ENCODE data around the gene ABHD14A. TPM values are rescaled to one million over a fixed set of nuclear protein-coding genes. Genes with fewer than 3 reads are reported as not detected.

ABHD14A gene
- total RNA-seq, 1 donor from 2014 or later: 14.8 TPM

GRCh38 chr3:52023860-52024764, 49.2 kb downstream of the ABHD14A start:
- H3K4me3 Mint-ChIP-seq: no peak overlapping the region
- no peaks in the 10 kb centered on the region for H3K27me3 Mint-ChIP-seq (ENCODE audit: low read depth)

GRCh38 chr3:52024765-52025452, 50.0 kb downstream of the ABHD14A start:
- Mint-ChIP-seq H3K27ac (ENCODE audit: unreplicated experiment) (no peak overlapping the region), H3K9me3 (no peaks in the 10 kb centered on the region)

More at GRCh38 chr3:52023860-52024764, 49.2 kb downstream of the ABHD14A start:
- no peak overlapping the region for H3K27ac Mint-ChIP-seq (ENCODE audit: unreplicated experiment)
- peaks cover 53% of the 10 kb centered on the region for H3K4me1 Mint-ChIP-seq
- H3K9me3 Mint-ChIP-seq: no peaks in the 10 kb centered on the region
- DNase-seq (ENCODE audit: low read depth, low spot score): no peak
- H3K36me3 Mint-ChIP-seq (ENCODE audit: low read depth): no peaks in the 10 kb centered on the region
- no peak for TF ChIP-seq CTCF (conservative IDR thresholded peaks at IDR 0.05)

GRCh38 chr3:52025453-52025852, 50.6 kb downstream of the ABHD14A start:
- Mint-ChIP-seq H3K36me3 (ENCODE audit: low read depth) (no peaks in the 10 kb centered on the region), H3K4me3 (no peak overlapping the region), H3K27me3 (ENCODE audit: low read depth) (no peaks in the 10 kb centered on the region), H3K27ac (ENCODE audit: unreplicated experiment) (no peak overlapping the region), H3K9me3 (no peaks in the 10 kb centered on the region), H3K4me1 (peaks cover 48% of the 10 kb centered on the region)
- DNase-seq (ENCODE audit: low read depth, low spot score): no peak
- no peak for TF ChIP-seq CTCF (conservative IDR thresholded peaks at IDR 0.05)

More at GRCh38 chr3:52024765-52025452, 50.0 kb downstream of the ABHD14A start:
- Mint-ChIP-seq H3K27me3 (ENCODE audit: low read depth) (no peaks in the 10 kb centered on the region), H3K4me3 (no peak overlapping the region), H3K4me1 (peaks cover 49% of the 10 kb centered on the region), H3K36me3 (ENCODE audit: low read depth) (no peaks in the 10 kb centered on the region)
- DNase-seq (ENCODE audit: low read depth, low spot score): no peak
- TF ChIP-seq CTCF (conservative IDR thresholded peaks at IDR 0.05): no peak

GRCh38 chr3:52026041-52026440, 51.2 kb downstream of the ABHD14A start:
- TF ChIP-seq CTCF (conservative IDR thresholded peaks at IDR 0.05): no peak
- H3K9me3 Mint-ChIP-seq: no peaks in the 10 kb centered on the region
- no peak overlapping the region for H3K4me3 Mint-ChIP-seq
- H3K36me3 Mint-ChIP-seq (ENCODE audit: low read depth): no peaks in the 10 kb centered on the region
- no peaks in the 10 kb centered on the region for H3K27me3 Mint-ChIP-seq (ENCODE audit: low read depth)
- H3K4me1 Mint-ChIP-seq: peaks cover 45% of the 10 kb centered on the region
- H3K27ac Mint-ChIP-seq (ENCODE audit: unreplicated experiment): no peak overlapping the region
- DNase-seq (ENCODE audit: low read depth, low spot score): no peak

GRCh38 chr3:52028572-52028971, 53.7 kb downstream of the ABHD14A start:
- Mint-ChIP-seq H3K27ac (ENCODE audit: unreplicated experiment) (no peak overlapping the region), H3K4me1 (peaks cover 33% of the 10 kb centered on the region)

More at GRCh38 chr3:52028572-52028971, 53.7 kb downstream of the ABHD14A start:
- no peak overlapping the region for H3K4me3 Mint-ChIP-seq
- H3K27me3 Mint-ChIP-seq (ENCODE audit: low read depth): no peaks in the 10 kb centered on the region
- no peak for TF ChIP-seq CTCF (conservative IDR thresholded peaks at IDR 0.05)
- H3K9me3 Mint-ChIP-seq: no peaks in the 10 kb centered on the region
- DNase-seq (ENCODE audit: low read depth, low spot score): no peak
- no peaks in the 10 kb centered on the region for H3K36me3 Mint-ChIP-seq (ENCODE audit: low read depth)
